Mucosa of rectum (tissue), 2 donors: ENCODE data around the gene GALNT11.
"Not testable (repeated sequence)": the region's sequence is repeated elsewhere in the genome, so short reads cannot be mapped to it uniquely, and the experiment has no call there.

ENCODE experiments used
- H3K27ac ChIP-seq, 2 donors: one replicate each; pipeline ENCODE4 v1.7.0; 2013; ENCODE audit warnings: inconsistent platforms in 2 of 2, low read depth in 2 of 2, low read length in 2 of 2
- H3K27me3 ChIP-seq, 2 donors: one replicate each; pipeline ENCODE4 v1.7.0; 2013; ENCODE audit warnings: low read length in 2 of 2; ENCODE audit not compliant: control insufficient read depth in 2 of 2, insufficient read depth in 2 of 2
- H3K36me3 ChIP-seq, 2 donors: one replicate each; pipeline ENCODE4 v1.7.0; 2013; ENCODE audit warnings: low read length in 2 of 2; ENCODE audit not compliant: control insufficient read depth in 2 of 2, insufficient read depth in 2 of 2
- H3K4me1 ChIP-seq, 2 donors: one replicate each; pipeline ENCODE4 v1.7.0; 2013; ENCODE audit warnings: low read length in 2 of 2, mild to moderate bottlenecking in 1 of 2; ENCODE audit not compliant: control insufficient read depth in 2 of 2, insufficient read depth in 2 of 2
- H3K4me3 ChIP-seq, 2 donors: one replicate each; pipeline ENCODE4 v1.7.0; 2013; ENCODE audit warnings: low read length in 2 of 2
- H3K9ac ChIP-seq, 2 donors: one replicate each; pipeline ENCODE4 v1.7.0; 2013; ENCODE audit warnings: low read length in 2 of 2, low read depth in 1 of 2, mild to moderate bottlenecking in 1 of 2
- H3K9me3 ChIP-seq, 2 donors: one replicate each; pipeline ENCODE4 v1.7.0; 2013; ENCODE audit warnings: low read length in 2 of 2; ENCODE audit not compliant: control insufficient read depth in 2 of 2
- donor health status: healthy.
- donor health status: Normal muscosa, but diverticular disease.

GALNT11 gene

DNA sequence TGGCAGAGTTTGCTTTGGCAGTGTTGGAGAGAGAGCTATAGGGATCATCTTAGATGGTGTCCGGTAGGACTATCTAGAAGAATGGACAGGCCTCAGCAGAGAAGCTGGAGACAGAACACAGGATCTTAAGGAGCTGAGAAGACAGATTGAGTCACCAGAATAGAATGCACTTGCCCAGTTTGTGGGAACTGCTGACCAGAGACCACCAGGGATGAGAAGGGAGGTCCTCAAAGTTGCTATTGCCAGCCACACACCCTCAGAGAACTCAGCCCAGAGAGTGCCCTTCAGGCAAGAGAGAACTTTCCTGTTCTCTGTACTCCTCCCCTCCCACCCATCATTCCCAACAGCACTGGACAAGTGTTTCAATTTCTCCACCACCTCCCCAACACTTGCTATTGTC is 25.3 kb upstream of the GALNT11 start:
- H3K4me3 ChIP-seq = no peak overlapping the region
- no peaks in the 10 kb centered on the region for H3K36me3 ChIP-seq
- no peaks in the 10 kb centered on the region for H3K4me1 ChIP-seq
- H3K9ac ChIP-seq = no peak overlapping the region
- H3K27ac ChIP-seq = no peak overlapping the region
- no peaks in the 10 kb centered on the region for H3K27me3 ChIP-seq
- H3K9me3 ChIP-seq = no peaks in the 10 kb centered on the region

GRCh38 chr7:152006336-152006735 is 19.1 kb upstream of the GALNT11 start:
- Histone ChIP-seq H3K9ac (no peak overlapping the region), H3K36me3 (no peaks in the 10 kb centered on the region), H3K4me1 (no peaks in the 10 kb centered on the region), H3K4me3 (no peak overlapping the region), H3K27me3 (peaks cover 0 to 3% of the 10 kb centered on the region in 2 donors), H3K27ac (no peak overlapping the region), H3K9me3 (no peaks in the 10 kb centered on the region)

- Histone ChIP-seq H3K9me3 (no peaks in the 10 kb centered on the region), H3K27me3 (peaks cover 0 to 3% of the 10 kb centered on the region in 2 donors), H3K4me1 (no peaks in the 10 kb centered on the region), H3K36me3 (no peaks in the 10 kb centered on the region), H3K4me3 (no peak overlapping the region), H3K9ac (no peak overlapping the region), H3K27ac (no peak overlapping the region)
Measured at GRCh38 chr7:152011860-152012259, 13.6 kb upstream of the GALNT11 start.

DNA sequence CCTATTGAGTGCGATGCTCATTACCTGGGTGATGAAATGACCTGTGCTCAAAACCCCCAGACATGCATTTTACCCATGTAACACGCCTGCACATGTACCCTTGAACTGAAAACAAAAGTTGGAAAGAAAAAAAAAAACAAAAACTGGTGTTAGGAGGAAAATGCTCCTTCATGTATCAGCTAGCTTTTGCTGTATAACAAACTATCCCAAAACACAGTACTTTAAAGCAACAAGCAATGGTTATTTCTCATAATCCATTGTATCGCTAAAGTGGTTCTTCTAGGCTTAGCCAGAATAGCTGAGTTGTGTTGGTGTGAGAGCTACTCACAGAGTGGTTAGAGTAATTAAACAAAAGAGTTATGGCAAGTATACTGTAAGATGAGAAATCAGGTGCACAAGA is 12.2 kb upstream of the GALNT11 start:
- Histone ChIP-seq H3K27me3 (peaks cover 0 to 3% of the 10 kb centered on the region in 2 donors), H3K36me3 (no peaks in the 10 kb centered on the region), H3K9me3 (no peaks in the 10 kb centered on the region), H3K27ac (no peak overlapping the region), H3K4me1 (no peaks in the 10 kb centered on the region), H3K4me3 (no peak overlapping the region), H3K9ac (no peak overlapping the region)

DNA sequence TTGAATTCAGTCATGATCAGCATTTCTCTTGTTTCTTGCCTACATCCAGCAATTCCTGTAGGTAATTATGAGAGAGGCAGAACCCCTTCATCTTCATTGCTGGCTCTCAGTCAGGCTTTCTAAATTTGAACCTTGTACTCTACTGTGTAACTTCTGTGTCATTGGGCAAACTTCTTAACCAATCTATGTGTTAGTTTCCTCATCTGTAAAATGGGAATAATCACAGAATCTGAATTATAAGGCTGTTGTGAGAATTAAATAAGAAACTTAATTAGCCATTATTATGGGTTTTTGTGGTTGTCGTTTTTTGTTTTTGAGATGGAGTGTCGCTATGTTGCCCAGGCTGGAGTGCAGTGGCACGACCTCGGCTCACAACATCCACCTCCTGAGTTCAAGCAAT is 11.5 kb upstream of the GALNT11 start:
- Histone ChIP-seq H3K27ac (no peak overlapping the region), H3K4me1 (no peaks in the 10 kb centered on the region), H3K36me3 (no peaks in the 10 kb centered on the region), H3K27me3 (peaks cover 0 to 3% of the 10 kb centered on the region in 2 donors), H3K9me3 (no peaks in the 10 kb centered on the region), H3K4me3 (no peak overlapping the region), H3K9ac (no peak overlapping the region)

GRCh38 chr7:152014722-152015121 is 10.8 kb upstream of the GALNT11 start:
- H3K4me3 ChIP-seq = no peak overlapping the region

GRCh38 chr7:152015600-152015999 is 9.9 kb upstream of the GALNT11 start:
- H3K9me3 ChIP-seq = no peaks in the 10 kb centered on the region
- H3K4me1 ChIP-seq = no peaks in the 10 kb centered on the region
- no peaks in the 10 kb centered on the region for H3K36me3 ChIP-seq
- no peak overlapping the region for H3K4me3 ChIP-seq
- no peak overlapping the region for H3K27ac ChIP-seq
- no peaks in the 10 kb centered on the region for H3K27me3 ChIP-seq
- no peak overlapping the region for H3K9ac ChIP-seq

More at GRCh38 chr7:152014722-152015121, 10.8 kb upstream of the GALNT11 start:
- Histone ChIP-seq H3K9me3 (no peaks in the 10 kb centered on the region), H3K9ac (no peak overlapping the region), H3K27ac (no peak overlapping the region), H3K27me3 (no peaks in the 10 kb centered on the region), H3K4me1 (no peaks in the 10 kb centered on the region), H3K36me3 (no peaks in the 10 kb centered on the region)

- Histone ChIP-seq H3K36me3 (no peaks in the 10 kb centered on the region), H3K4me3 (no peak overlapping the region), H3K27me3 (no peaks in the 10 kb centered on the region), H3K9me3 (no peaks in the 10 kb centered on the region), H3K9ac (no peak overlapping the region), H3K4me1 (no peaks in the 10 kb centered on the region), H3K27ac (no peak overlapping the region)
Measured at GRCh38 chr7:152016947-152017346, 8.5 kb upstream of the GALNT11 start.

GRCh38 chr7:152017683-152018082 is 7.8 kb upstream of the GALNT11 start:
- H3K9ac ChIP-seq = not testable (repeated sequence)

GRCh38 chr7:152021740-152022139 is 3.7 kb upstream of the GALNT11 start:
- H3K4me3 ChIP-seq, H3K4me1 ChIP-seq, H3K27me3 ChIP-seq, H3K9ac ChIP-seq, H3K36me3 ChIP-seq, H3K9me3 ChIP-seq, H3K27ac ChIP-seq: not testable (repeated sequence)

More at GRCh38 chr7:152017683-152018082, 7.8 kb upstream of the GALNT11 start:
- H3K9me3 ChIP-seq, H3K4me1 ChIP-seq, H3K36me3 ChIP-seq, H3K27ac ChIP-seq, H3K27me3 ChIP-seq, H3K4me3 ChIP-seq: not testable (repeated sequence)
